Measurements from ENCODE around the gene ARL6IP4.
"Not testable (repeated sequence)": the region's sequence is repeated elsewhere in the genome, so short reads cannot be mapped to it uniquely, and the experiment has no call there.

GRCh38 chr12:123014473-123014872, 34.0 kb downstream of the ARL6IP4 start:
- TF ChIP-seq EZH2phosphoT487 (IDR thresholded peaks at IDR 0.05; ENCODE audit: borderline replicate concordance, low read depth, low read length); CTCF (conservative IDR thresholded peaks at IDR 0.05; ENCODE audit: low read length): not testable (repeated sequence)

All from OCI-LY7 (cell line).